Activated gamma-delta T cell treated with Interleukin-2 at 50 U/mL for 16 hours (primary cell): Measurements from ENCODE around the gene MGME1.

ENCODE experiments used
- DNase-seq: peaks from one replicate; pipeline ENCODE4 v3.0.0-alpha.2; 2020

Gene MGME1

DNA sequence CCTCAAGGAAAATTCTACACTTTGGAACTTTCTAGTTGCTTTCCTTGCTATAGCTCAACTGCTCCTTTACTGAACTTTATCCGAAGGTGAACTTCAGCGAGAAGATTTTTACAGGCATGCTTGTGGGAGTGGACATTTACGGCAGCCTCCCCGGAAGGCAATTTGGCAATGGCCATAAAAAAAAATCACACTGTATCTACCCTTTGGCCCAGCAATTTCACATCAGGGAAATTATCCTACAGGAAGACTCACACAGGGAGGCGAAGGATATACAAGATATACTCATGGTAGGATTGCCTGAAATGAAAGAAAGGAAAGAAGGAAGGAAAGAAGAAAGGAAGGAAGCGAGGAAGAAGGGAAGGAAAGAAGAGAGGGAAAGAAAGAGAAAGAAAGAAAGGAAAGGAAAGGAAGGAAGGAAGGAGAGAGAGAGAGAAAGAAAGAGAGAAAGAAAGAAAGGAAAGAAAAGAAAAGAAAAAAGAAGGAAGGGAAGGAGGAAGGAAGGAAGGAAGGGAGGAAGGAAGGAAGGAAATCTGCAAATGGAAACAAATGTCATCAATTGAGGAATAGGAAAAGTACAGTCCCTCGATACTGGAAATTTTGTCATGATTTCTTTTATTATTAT lies 63.2 kb downstream of the MGME1 start:
- DNase-seq = no peak

DNA sequence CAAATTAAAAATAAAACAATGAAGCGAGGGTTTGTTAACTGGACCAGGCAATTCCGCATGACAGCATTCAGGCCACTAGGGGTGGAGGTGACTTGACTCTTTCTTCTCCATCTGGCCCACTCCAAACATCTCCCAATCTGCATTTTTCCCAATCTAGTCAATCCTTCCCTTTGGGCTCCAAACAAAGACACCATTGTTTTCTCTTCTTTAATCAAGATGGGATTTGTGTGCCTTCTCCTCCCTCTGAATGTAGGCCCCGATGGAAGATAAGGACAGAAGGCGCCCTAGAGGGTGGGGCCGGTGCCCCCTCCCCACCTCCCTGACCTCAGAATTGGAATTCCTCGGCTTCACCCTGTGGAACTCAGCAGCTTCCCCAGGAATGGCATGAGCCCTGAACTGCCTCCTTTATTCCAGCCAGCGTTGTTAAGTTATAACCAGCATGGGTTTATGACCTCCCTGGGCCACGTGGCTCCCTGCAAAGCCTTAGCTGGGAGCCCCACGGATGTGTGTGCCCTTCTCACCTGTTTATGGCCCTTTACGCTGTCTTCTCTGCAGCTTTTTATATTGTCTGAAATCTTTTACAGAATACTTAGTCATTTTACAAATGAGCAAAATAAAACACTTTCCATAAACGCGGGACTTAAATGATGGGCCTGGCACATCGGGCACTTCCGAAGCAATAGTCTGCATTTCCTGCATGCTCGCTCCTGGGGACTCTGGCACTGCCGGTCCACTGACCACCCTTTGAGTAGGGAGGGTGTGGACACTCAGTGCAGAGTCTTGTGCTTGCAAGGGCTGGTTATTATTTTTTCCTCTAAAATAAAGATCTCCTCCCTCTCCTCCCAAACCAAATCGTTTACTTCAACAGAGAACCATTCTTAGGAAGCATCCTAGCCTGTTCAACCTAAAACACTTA lies 64.4 kb downstream of the MGME1 start:
- DNase-seq = no peak

DNA sequence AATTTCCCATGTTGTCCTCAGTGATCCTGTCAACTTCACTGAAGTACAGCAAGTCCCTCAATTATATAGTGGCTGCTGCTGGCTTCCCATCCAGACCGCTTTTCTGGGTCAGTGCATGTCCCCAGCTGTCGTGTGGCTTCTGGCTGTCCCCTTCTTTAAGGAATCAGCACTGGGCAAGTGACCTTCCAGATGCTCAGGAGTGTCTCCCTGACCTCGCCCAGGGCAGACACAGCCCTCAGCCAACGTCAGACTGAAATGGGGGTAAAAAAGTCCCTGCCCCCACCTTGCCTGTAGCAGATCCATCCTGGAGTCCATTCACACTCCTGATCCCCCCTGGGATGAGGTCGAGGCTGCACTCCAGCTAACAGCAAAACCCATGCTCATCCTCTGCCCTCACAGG lies 65.2 kb downstream of the MGME1 start:
- DNase-seq = no peak

DNA sequence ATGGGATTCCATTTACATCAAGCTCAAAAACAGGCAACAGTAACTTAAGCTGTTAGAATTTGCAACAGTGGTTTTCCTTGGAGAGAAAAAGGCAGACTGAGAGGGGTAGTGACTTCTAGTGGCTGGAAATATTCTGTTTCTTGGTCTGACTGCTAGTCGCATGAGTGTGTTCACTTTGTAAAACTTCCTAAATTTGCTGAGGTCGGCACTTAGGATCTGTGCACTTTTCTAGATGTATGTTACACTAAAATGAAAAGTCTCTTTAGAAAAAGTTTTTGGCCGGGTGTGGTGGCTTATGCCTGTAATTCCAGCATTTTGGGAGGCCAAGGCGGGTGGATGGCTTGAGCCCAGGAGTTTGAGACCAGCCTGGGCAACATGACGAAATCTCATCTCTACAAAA lies 70.2 kb downstream of the MGME1 start:
- DNase-seq = no peak
